ENCODE measurements around the gene ATP8A2. TPM values are rescaled to one million over a fixed set of nuclear protein-coding genes. Genes with fewer than 3 reads are reported as not detected.

ATP8A2 gene
- total and polyA plus RNA-seq, 2 of the 8 experiments (the other 6 are each of a cell fraction or from before 2014, with no cell fraction given), result 2.4 to 8.3 TPM

- DNase-seq (ENCODE audit: low read depth in 1 of 2, low spot score in 2 of 2) (no peak), FAIRE-seq (no peak)
- no peak overlapping the region for H3K14ac ChIP-seq (ENCODE audit: insufficient read length)
- 95% methylated on average over 3 of the region's 3 CpGs; no CpG with 5 or more reads in 1 of the 2 experiments for whole genome bisulfite sequencing, 2 experiments (ENCODE audit: extremely low coverage in 1 of 2, insufficient coverage in 1 of 2, insufficient read length in 1 of 2, insufficient replicate concordance in 2 of 2, low coverage in 1 of 2, low lambda C conversion rate in 2 of 2, missing lambda C conversion rate in 1 of 2)
- H3K4me1 ChIP-seq (replicated peaks in 1 of 4; ENCODE audit: control insufficient read depth in 3 of 4, insufficient read depth in 4 of 4, low read length in 3 of 4), result no peaks in the 10 kb centered on the region; a peak in 1 of 7 replicates
- no peak overlapping the region for H2BK20ac ChIP-seq (ENCODE audit: low read length)
- H2AK5ac ChIP-seq (ENCODE audit: low read depth, low read length), result no peak overlapping the region
- H3K23me2 ChIP-seq (ENCODE audit: low read depth, low read length), result no peaks in the 10 kb centered on the region
- H3K36me3 ChIP-seq (ENCODE audit: control insufficient read depth in 2 of 4, insufficient read depth in 4 of 4, low read length in 3 of 4), result no peaks in the 10 kb centered on the region
- no peak overlapping the region for H3K4me2 ChIP-seq (ENCODE audit: insufficient read depth in 1 of 2, low read depth in 2 of 2, low read length in 2 of 2)
- H4K8ac ChIP-seq (ENCODE audit: extremely low read depth, insufficient read depth, low read length), result no peak overlapping the region
- H3K18ac ChIP-seq (ENCODE audit: extremely low read depth, low read length), result no peak overlapping the region
- H2BK12ac ChIP-seq (ENCODE audit: low read depth, low read length), result no peak overlapping the region
- no peaks in the 10 kb centered on the region for H3K79me1 ChIP-seq (ENCODE audit: low read depth, low read length)
- no peak overlapping the region for H2AFZ ChIP-seq (ENCODE audit: low read length)
- no peak overlapping the region for H4K91ac ChIP-seq (replicated peaks; ENCODE audit: insufficient read length, low read length)
- no peaks in the 10 kb centered on the region for H3K9me3 ChIP-seq (ENCODE audit: insufficient read depth in 2 of 2, low read depth in 1 of 2, low read length in 1 of 2)
- ChIA-PET POLR2A (ENCODE audit: partially characterized antibody) (no interaction called here), CTCF (ENCODE audit: partially characterized antibody) (interaction anchor here (1.2 kb wide), 1 partner anchor 234 kb away, joined by 3 read pairs; no protein-coding TSS in a partner anchor)
- H4K20me1 ChIP-seq (replicated peaks in 1 of 2; ENCODE audit: control insufficient read depth in 1 of 2, insufficient read depth in 2 of 2, low read length in 2 of 2), result no peaks in the 10 kb centered on the region
- H3K23ac ChIP-seq (ENCODE audit: insufficient read length), result no peak overlapping the region
- H3K27me3 ChIP-seq (replicated peaks in 1 of 4; ENCODE audit: control insufficient read depth in 3 of 4, extremely low read depth in 1 of 4, insufficient read depth in 3 of 4, low read length in 3 of 4), result no peaks in the 10 kb centered on the region
- H3K4me3 ChIP-seq (ENCODE audit: extremely low read depth in 1 of 4, insufficient read depth in 2 of 4, low read depth in 3 of 4, low read length in 4 of 4), result no peak overlapping the region
- H2BK120ac ChIP-seq (replicated peaks; ENCODE audit: low read depth, low read length), result no peak overlapping the region
- no peaks in the 10 kb centered on the region for H3K79me2 ChIP-seq (ENCODE audit: control insufficient read depth in 1 of 2, insufficient read depth in 2 of 2, low read length in 2 of 2)
- no peak overlapping the region for H4K5ac ChIP-seq (ENCODE audit: insufficient read length, low read depth, low read length)
- H3K56ac ChIP-seq (replicated peaks; ENCODE audit: insufficient read length, low read depth, low read length), result no peak overlapping the region
- H2BK5ac ChIP-seq (ENCODE audit: low read depth, low read length), result no peak overlapping the region
- H2BK15ac ChIP-seq (ENCODE audit: low read length), result no peak overlapping the region
- H3K4ac ChIP-seq (replicated peaks; ENCODE audit: insufficient read length, low read depth, low read length), result no peak overlapping the region
- no peak overlapping the region for H3K27ac ChIP-seq (ENCODE audit: low read depth, low read length)
- no peak overlapping the region for H3K9ac ChIP-seq (replicated peaks in 1 of 4; ENCODE audit: extremely low read depth in 1 of 4, low read depth in 3 of 4, low read length in 3 of 4)
- TF ChIP-seq SIRT6 (IDR thresholded peaks at IDR 0.05; ENCODE audit: low read length) (no peak), POLR2A (IDR thresholded peaks at IDR 0.05; ENCODE audit: control extremely low read depth in 1 of 2, low read depth in 2 of 2, low read length in 2 of 2) (no peak), CREB1 (IDR thresholded peaks at IDR 0.05) (no peak), BACH1 (IDR thresholded peaks at IDR 0.05; ENCODE audit: low read length) (no peak), E2F6 (IDR thresholded peaks at IDR 0.05) (no peak), HDAC6 (IDR thresholded peaks at IDR 0.05; ENCODE audit: low read depth, low read length) (no peak), RXRA (IDR thresholded peaks at IDR 0.05; ENCODE audit: insufficient read depth, low read depth, low read length) (no peak), SP4 (IDR thresholded peaks at IDR 0.05; ENCODE audit: low read length) (no peak), CBX8 (IDR thresholded peaks at IDR 0.05; ENCODE audit: borderline replicate concordance, low read depth, low read length) (no peak), HDAC2 (IDR thresholded peaks at IDR 0.05; ENCODE audit: borderline replicate concordance in 1 of 2, low read depth in 2 of 2, low read length in 2 of 2) (no peak), GTF2F1 (IDR thresholded peaks at IDR 0.05; ENCODE audit: borderline replicate concordance, low read depth, low read length) (no peak), CHD2 (IDR thresholded peaks at IDR 0.05; ENCODE audit: low read length) (no peak), SAP30 (IDR thresholded peaks at IDR 0.05; ENCODE audit: insufficient read depth, insufficient replicate concordance, low read length) (no peak), GABPA (IDR thresholded peaks at IDR 0.05; ENCODE audit: borderline replicate concordance, insufficient read depth, low read length) (no peak), TBP (IDR thresholded peaks at IDR 0.05; ENCODE audit: low read depth, low read length) (no peak), SIX5 (IDR thresholded peaks at IDR 0.05; ENCODE audit: low read depth, low read length) (no peak)
Observed at GRCh38 chr13:25803641-25804040, 431.9 kb downstream of the ATP8A2 start.

All from H1 (cell line).